Neural cell (in vitro differentiated cells): ENCODE results near the gene CHTF8. TPM values are rescaled to one million over a fixed set of nuclear protein-coding genes. Genes with fewer than 3 reads are reported as not detected.

Experiments
- H2AFZ ChIP-seq: fragments of 200-600, 300-800 bp; sonication (generic), shearing (Covaris generic); 2 replicates; pipeline ENCODE4 v1.6.0; 2014; ENCODE audit warnings: low read depth, mild to moderate bottlenecking, antibody characterized with exemption, low read length, moderate library complexity
- H3F3A ChIP-seq: fragments of 200-600 bp; shearing (Covaris generic); 2 replicates; pipeline ENCODE4 v1.6.1; 2016; ENCODE audit warnings: mild to moderate bottlenecking, moderate library complexity, mixed read lengths, antibody characterized with exemption, low read length; ENCODE audit not compliant: insufficient read depth, poor library complexity, severe bottlenecking
- H3K27ac ChIP-seq: fragments of 200-600, 300-800 bp; sonication (generic), shearing (Covaris generic); 2 replicates; pipeline ENCODE4 v1.5.1; 2014; ENCODE audit warnings: mild to moderate bottlenecking, low read length, moderate library complexity
- H3K27me3 ChIP-seq: fragments of 300-800, 200-600 bp; sonication (generic), shearing (Covaris generic); 2 replicates; pipeline ENCODE4 v1.6.0; 2014; ENCODE audit warnings: mild to moderate bottlenecking, low read depth, low read length, moderate library complexity; ENCODE audit not compliant: insufficient read depth
- H3K36me3 ChIP-seq: fragments of 300-800, 200-600 bp; sonication (generic), shearing (Covaris generic); 2 replicates; pipeline ENCODE4 v1.5.1; 2014; ENCODE audit warnings: mild to moderate bottlenecking, antibody characterized with exemption, low read length, moderate library complexity; ENCODE audit not compliant: insufficient read depth
- H3K4me2 ChIP-seq: fragments of 300-800, 200-600 bp; sonication (generic), shearing (Covaris generic); 2 replicates; pipeline ENCODE4 v1.6.0; 2014; ENCODE audit warnings: mild to moderate bottlenecking, low read length
- H3K4me3 ChIP-seq: fragments of 300-800, 200-600 bp; sonication (generic), shearing (Covaris generic); 2 replicates; pipeline ENCODE4 v1.5.1; 2014; ENCODE audit warnings: mild to moderate bottlenecking, low read length, moderate library complexity
- H3K79me2 ChIP-seq: fragments of 200-600 bp; shearing (Covaris generic); replicated peaks from 2 replicates; pipeline ENCODE4 v1.6.0; 2014; ENCODE audit warnings: mild to moderate bottlenecking, low read length, moderate library complexity; ENCODE audit not compliant: insufficient read depth
- H3K9ac ChIP-seq: fragments of 300-800, 200-600 bp; sonication (generic), shearing (Covaris generic); 2 replicates; pipeline ENCODE4 v1.6.1; 2016; ENCODE audit warnings: mild to moderate bottlenecking, low read length, mixed read lengths
- H3K9me2 ChIP-seq: fragments of 200-600 bp; shearing (Covaris generic); 2 replicates; pipeline ENCODE4 v1.6.1; 2016; ENCODE audit warnings: mild to moderate bottlenecking, low read length, mixed read lengths; ENCODE audit not compliant: insufficient read depth
- H3K9me3 ChIP-seq: fragments of 200-600, 300-800 bp; sonication (generic), shearing (Covaris generic); 2 replicates; pipeline ENCODE4 v1.6.1; 2016; ENCODE audit warnings: mild to moderate bottlenecking, mixed run types, low read length, moderate library complexity, mixed read lengths
- H4K20me1 ChIP-seq: fragments of 200-600 bp; shearing (Covaris generic); 2 replicates; pipeline ENCODE4 v1.6.1; 2016; ENCODE audit warnings: mild to moderate bottlenecking, mixed run types; ENCODE audit not compliant: insufficient read depth
- EP300 ChIP-seq: fragments of 450-650 bp; conservative IDR thresholded peaks from 2 replicates; pipeline ENCODE4 v1.6.1; 2014; ENCODE audit warnings: antibody characterized with exemption, mild to moderate bottlenecking, moderate library complexity; ENCODE audit not compliant: poor library complexity, severe bottlenecking
- EZH2 ChIP-seq: fragments of 200-600, 300-800 bp; shearing (Covaris generic), sonication (generic); IDR thresholded peaks from 2 replicates; pipeline ENCODE4 v1.6.1; 2014; ENCODE audit warnings: antibody characterized with exemption, low read length, borderline replicate concordance, mild to moderate bottlenecking; ENCODE audit not compliant: insufficient read depth, poor library complexity, severe bottlenecking
- MXI1 ChIP-seq: fragments of 450-650 bp; conservative IDR thresholded peaks from 2 replicates; pipeline ENCODE4 v1.6.1; 2014; ENCODE audit warnings: antibody characterized with exemption, mild to moderate bottlenecking; ENCODE audit not compliant: poor library complexity, severe bottlenecking
- POLR2AphosphoS5 ChIP-seq: IDR thresholded peaks from 2 replicates; pipeline ENCODE4 v1.6.1; 2012
- RAD21 ChIP-seq: fragments of 450-650 bp; conservative IDR thresholded peaks from 2 replicates; pipeline ENCODE4 v1.6.1; 2014; ENCODE audit warnings: antibody characterized with exemption, mild to moderate bottlenecking, moderate library complexity
- SMC3 ChIP-seq: fragments of 450-650 bp; conservative IDR thresholded peaks from 2 replicates; pipeline ENCODE4 v1.6.1; 2014; ENCODE audit warnings: antibody characterized with exemption, mild to moderate bottlenecking, moderate library complexity; ENCODE audit not compliant: poor library complexity
- TAF1 ChIP-seq: IDR thresholded peaks from 2 replicates; pipeline ENCODE4 v1.6.1; 2012; ENCODE audit warnings: low read depth
- polyA plus RNA-seq: library from polyadenylated mRNA; depleted of rRNA; stranded (reverse); fragments of >200 nt; gene quantifications from 2 replicates; pipeline ENCODE4 v1.2.3, GENCODE V29; 2014
- small RNA-seq, 3 experiments: library from RNA; depleted of rRNA; stranded (forward); fragments of <200 nt; gene quantifications; one replicate each; pipeline ENCODE3, GENCODE V24; 2012
- TF ChIP-seq, protein P1 (sequence below): fragments of 450-650 bp; IDR thresholded peaks from 2 replicates; pipeline ENCODE4 v1.5.1; 2014; ENCODE audit warnings: antibody characterized with exemption, mild to moderate bottlenecking, moderate library complexity; ENCODE audit not compliant: poor library complexity, severe bottlenecking
- TF ChIP-seq, protein P2 (sequence below): IDR thresholded peaks from 2 replicates; pipeline ENCODE4 v1.6.1; 2012; ENCODE audit warnings: borderline replicate concordance

Gene CHTF8
- polyA plus RNA-seq, 1 donor from 2014 or later = 109 TPM

- no peaks in the 10 kb centered on the region for H3K9me2 ChIP-seq
- no peaks in the 10 kb centered on the region for H3K79me2 ChIP-seq
- no peak for TF ChIP-seq POLR2AphosphoS5
- TF ChIP-seq, protein P1, sequence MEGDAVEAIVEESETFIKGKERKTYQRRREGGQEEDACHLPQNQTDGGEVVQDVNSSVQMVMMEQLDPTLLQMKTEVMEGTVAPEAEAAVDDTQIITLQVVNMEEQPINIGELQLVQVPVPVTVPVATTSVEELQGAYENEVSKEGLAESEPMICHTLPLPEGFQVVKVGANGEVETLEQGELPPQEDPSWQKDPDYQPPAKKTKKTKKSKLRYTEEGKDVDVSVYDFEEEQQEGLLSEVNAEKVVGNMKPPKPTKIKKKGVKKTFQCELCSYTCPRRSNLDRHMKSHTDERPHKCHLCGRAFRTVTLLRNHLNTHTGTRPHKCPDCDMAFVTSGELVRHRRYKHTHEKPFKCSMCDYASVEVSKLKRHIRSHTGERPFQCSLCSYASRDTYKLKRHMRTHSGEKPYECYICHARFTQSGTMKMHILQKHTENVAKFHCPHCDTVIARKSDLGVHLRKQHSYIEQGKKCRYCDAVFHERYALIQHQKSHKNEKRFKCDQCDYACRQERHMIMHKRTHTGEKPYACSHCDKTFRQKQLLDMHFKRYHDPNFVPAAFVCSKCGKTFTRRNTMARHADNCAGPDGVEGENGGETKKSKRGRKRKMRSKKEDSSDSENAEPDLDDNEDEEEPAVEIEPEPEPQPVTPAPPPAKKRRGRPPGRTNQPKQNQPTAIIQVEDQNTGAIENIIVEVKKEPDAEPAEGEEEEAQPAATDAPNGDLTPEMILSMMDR = no peak
- H4K20me1 ChIP-seq = no peaks in the 10 kb centered on the region
- no peaks in the 10 kb centered on the region for H3K27me3 ChIP-seq
- H3K9ac ChIP-seq = no peak overlapping the region
- H3K9me3 ChIP-seq = no peaks in the 10 kb centered on the region
- H3K36me3 ChIP-seq = no peaks in the 10 kb centered on the region
- H3K27ac ChIP-seq = no peak overlapping the region
- H3K4me2 ChIP-seq = no peak overlapping the region
- H3F3A ChIP-seq = no peaks in the 10 kb centered on the region
- H2AFZ ChIP-seq = no peak overlapping the region
- H3K4me3 ChIP-seq = no peak overlapping the region
Observed at GRCh38 chr16:69071036-69071435, 61.4 kb downstream of the CHTF8 start.

DNA sequence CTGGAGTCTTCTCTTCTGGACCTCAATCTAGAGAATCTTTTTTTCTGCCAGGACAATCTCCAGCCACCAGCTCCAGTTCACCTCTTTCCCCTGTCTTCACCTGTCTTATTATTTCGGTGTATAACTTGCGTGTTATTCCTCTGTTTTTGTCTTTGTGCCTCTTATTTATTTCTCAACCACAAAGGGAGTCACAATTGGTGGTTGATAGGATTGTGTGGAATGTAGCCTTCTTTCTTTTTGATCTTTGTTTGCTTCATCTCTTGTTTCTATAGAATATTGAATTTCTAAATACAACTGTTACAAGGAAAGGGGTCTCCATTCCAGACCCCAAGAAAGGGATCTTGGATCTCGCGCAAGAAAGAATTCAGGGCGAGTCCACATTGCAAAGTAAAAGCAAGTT lies 62.9 kb downstream of the CHTF8 start:
- H3K27me3 ChIP-seq = no peaks in the 10 kb centered on the region
- no peak overlapping the region for H3K27ac ChIP-seq
- TF ChIP-seq POLR2AphosphoS5 = no peak
- no peak for TF ChIP-seq RAD21
- TF ChIP-seq, protein P1 = no peak
- TF ChIP-seq, protein P2, sequence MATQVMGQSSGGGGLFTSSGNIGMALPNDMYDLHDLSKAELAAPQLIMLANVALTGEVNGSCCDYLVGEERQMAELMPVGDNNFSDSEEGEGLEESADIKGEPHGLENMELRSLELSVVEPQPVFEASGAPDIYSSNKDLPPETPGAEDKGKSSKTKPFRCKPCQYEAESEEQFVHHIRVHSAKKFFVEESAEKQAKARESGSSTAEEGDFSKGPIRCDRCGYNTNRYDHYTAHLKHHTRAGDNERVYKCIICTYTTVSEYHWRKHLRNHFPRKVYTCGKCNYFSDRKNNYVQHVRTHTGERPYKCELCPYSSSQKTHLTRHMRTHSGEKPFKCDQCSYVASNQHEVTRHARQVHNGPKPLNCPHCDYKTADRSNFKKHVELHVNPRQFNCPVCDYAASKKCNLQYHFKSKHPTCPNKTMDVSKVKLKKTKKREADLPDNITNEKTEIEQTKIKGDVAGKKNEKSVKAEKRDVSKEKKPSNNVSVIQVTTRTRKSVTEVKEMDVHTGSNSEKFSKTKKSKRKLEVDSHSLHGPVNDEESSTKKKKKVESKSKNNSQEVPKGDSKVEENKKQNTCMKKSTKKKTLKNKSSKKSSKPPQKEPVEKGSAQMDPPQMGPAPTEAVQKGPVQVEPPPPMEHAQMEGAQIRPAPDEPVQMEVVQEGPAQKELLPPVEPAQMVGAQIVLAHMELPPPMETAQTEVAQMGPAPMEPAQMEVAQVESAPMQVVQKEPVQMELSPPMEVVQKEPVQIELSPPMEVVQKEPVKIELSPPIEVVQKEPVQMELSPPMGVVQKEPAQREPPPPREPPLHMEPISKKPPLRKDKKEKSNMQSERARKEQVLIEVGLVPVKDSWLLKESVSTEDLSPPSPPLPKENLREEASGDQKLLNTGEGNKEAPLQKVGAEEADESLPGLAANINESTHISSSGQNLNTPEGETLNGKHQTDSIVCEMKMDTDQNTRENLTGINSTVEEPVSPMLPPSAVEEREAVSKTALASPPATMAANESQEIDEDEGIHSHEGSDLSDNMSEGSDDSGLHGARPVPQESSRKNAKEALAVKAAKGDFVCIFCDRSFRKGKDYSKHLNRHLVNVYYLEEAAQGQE = no peak
- no peak for TF ChIP-seq EZH2
- no peak for TF ChIP-seq EP300
- no peak for TF ChIP-seq TAF1
- TF ChIP-seq SMC3 = no peak
- TF ChIP-seq MXI1 = no peak
- H3K4me2 ChIP-seq = no peak overlapping the region
- no peaks in the 10 kb centered on the region for H3K9me2 ChIP-seq
- H3K36me3 ChIP-seq = no peaks in the 10 kb centered on the region
- H3F3A ChIP-seq = no peaks in the 10 kb centered on the region
- no peak overlapping the region for H3K9ac ChIP-seq
- no peaks in the 10 kb centered on the region for H3K9me3 ChIP-seq
- H3K4me3 ChIP-seq = no peak overlapping the region
- H4K20me1 ChIP-seq = no peaks in the 10 kb centered on the region
- no peak overlapping the region for H2AFZ ChIP-seq
- H3K79me2 ChIP-seq = no peaks in the 10 kb centered on the region

Small RNA genes within 50 kb of the gene (small RNA-seq; reads per million reads assigned to genes)
- gene RNU6-22P = 1.7 to 5.4 (median 3.4) reads per million in 3 experiments

Other genes starting within 250 kb of the CHTF8 start
- 12.5 and 30.1 TPM in 2 replicates for gene HAS3, start 26.9 kb downstream of the CHTF8 start, polyA plus RNA-seq
- gene UTP4, start 61 bp upstream of the CHTF8 start, polyA plus RNA-seq = 18.5 and 23.6 TPM in 2 replicates
- gene SNTB2, start 54.6 kb upstream of the CHTF8 start, polyA plus RNA-seq = 7.0 and 8.2 TPM in 2 replicates
- 46.3 and 52.6 TPM in 2 replicates for gene VPS4A, start 178.8 kb upstream of the CHTF8 start, polyA plus RNA-seq
- gene PDF, start 198.0 kb upstream of the CHTF8 start, polyA plus RNA-seq = 5.1 and 6.0 TPM in 2 replicates
- gene COG8, start 207.0 kb upstream of the CHTF8 start, polyA plus RNA-seq = 27.8 and 44.4 TPM in 2 replicates
- gene NIP7, start 207.2 kb upstream of the CHTF8 start, polyA plus RNA-seq = 12.2 and 15.8 TPM in 2 replicates
- gene TMED6, start 219.2 kb upstream of the CHTF8 start, polyA plus RNA-seq = not detected in 2 replicates